ACHN (cell line): ENCODE results near the gene TEX28.
"Not testable (repeated sequence)": the region's sequence is repeated elsewhere in the genome, so short reads cannot be mapped to it uniquely, and the experiment has no call there.

Source experiments
- DNase-seq: peaks from one replicate; pipeline ENCODE4 v3.0.0-alpha.2; 2015
- in situ Hi-C: cut with HindIII; loops from 2 replicates; pipeline ENCODE4 v1.10.0; 2017; ENCODE audit warnings: low sequenced_read_pairs, low pct_ligation_motif_present, low pct_unique_long_range_greater_than_20kb

The TEX28 gene

DNA sequence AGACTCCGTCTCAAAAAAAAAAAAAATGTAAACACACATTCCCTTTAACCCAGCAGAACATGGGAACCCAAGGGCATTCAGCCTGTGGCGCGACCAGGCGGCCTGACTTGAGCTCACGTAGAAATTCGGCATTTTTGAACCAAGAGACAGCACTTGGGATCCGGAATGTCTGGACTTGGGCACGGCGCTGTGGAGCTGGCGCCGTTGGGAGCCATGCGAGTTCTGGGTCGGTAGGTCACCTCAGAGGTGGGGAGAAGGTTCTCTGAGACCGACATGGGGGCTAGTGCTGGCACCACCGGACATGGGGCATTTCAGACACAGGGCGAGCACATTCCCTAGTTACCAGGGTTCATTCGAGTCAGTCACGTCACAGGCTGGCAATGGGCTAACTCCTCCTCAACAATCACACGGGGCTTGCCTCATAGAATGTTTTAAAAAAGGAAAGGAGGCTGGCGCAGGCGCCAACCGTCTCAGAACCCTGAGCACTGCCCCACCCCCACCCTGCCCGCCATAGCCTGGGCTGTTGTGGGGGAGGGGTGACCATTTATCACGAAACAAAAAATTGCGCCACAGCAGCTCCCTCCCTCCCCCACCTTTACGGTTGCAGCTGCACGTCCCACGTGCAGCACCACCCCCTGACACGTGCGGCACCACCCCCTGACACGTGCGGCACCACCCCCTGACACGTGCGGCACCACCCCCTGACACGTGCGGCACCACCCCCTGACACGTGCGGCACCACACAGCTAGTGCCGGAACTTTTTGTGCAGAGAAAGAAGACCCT lies at the start of gene TEX28:
TEX28 (minus strand) TSS at position 334 of the 784 bp plus-strand sequence. CDS start 3,007 bp downstream, outside the sequence.
- in situ Hi-C loops, result no loop called here
- no peak for DNase-seq

GRCh38 chrX:154343620-154344019 lies 48.7 kb upstream of the TEX28 start:
- in situ Hi-C loops, DNase-seq: not testable (repeated sequence)

GRCh38 chrX:154343063-154343462 lies 48.1 kb upstream of the TEX28 start:
- DNase-seq, in situ Hi-C loops: not testable (repeated sequence)

GRCh38 chrX:154341399-154342298 lies 46.7 kb upstream of the TEX28 start:
- in situ Hi-C loops, DNase-seq: not testable (repeated sequence)

- in situ Hi-C loops, result no loop called here
Measured at GRCh38 chrX:154334496-154334895, 39.6 kb upstream of the TEX28 start.

DNA sequence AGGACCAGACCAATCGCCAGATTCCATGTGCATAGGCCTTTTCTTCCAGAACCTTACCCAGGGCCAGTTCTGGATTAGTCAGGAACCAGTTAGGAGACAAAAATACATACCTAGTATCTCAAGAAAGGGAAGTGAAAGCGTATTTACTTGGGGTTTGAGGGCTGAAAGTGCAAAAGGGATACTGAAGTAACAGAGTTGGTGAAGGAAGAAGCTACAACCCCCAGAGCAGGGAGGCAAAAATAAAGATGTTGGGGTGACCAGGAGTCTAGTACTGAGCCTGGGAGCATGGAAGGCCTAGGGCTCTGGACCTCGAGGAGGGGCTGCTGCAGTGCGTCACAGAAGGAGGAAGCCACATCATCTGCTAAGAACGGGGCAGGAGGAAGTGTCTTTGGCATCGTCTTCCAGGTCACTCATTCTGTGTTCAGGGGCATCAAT lies 38.9 kb upstream of the TEX28 start:
- DNase-seq, result no peak
- in situ Hi-C loops, result no loop called here

More at GRCh38 chrX:154334496-154334895, 39.6 kb upstream of the TEX28 start:
- DNase-seq, result no peak

- in situ Hi-C loops, result no loop called here
- DNase-seq, result no peak
Measured at GRCh38 chrX:154333116-154333515, 38.2 kb upstream of the TEX28 start.

- in situ Hi-C loops, result no loop called here
- DNase-seq, result no peak
Measured at GRCh38 chrX:154332561-154332960, 37.6 kb upstream of the TEX28 start.

DNA sequence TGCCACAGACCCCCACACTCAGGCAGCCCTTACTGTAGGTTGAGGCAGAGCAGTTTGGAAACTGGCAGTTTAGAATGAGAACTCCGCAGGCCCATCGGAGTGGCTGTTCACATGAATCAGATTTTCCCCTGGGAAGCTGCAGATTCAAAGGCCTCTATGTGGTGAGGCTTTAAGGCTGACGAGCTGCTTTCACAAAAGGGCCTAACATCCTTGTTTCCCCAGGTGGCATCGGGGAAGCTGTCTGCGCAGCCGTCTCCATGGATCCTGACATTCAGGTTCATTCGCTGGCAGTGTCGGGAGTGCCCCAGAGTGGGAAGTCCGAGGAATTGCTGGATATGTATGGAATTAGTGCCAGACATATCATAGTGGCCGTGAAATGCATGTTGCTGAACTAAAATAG lies 34.4 kb upstream of the TEX28 start:
- in situ Hi-C loops, result no loop called here

GRCh38 chrX:154328646-154329045 lies 33.7 kb upstream of the TEX28 start:
- DNase-seq, result no peak
- in situ Hi-C loops, result no loop called here

More for the DNA sequence above, 34.4 kb upstream of the TEX28 start:
- DNase-seq, result no peak

- in situ Hi-C loops, result no loop called here
Measured at GRCh38 chrX:154327038-154327820, 32.3 kb upstream of the TEX28 start.

DNA sequence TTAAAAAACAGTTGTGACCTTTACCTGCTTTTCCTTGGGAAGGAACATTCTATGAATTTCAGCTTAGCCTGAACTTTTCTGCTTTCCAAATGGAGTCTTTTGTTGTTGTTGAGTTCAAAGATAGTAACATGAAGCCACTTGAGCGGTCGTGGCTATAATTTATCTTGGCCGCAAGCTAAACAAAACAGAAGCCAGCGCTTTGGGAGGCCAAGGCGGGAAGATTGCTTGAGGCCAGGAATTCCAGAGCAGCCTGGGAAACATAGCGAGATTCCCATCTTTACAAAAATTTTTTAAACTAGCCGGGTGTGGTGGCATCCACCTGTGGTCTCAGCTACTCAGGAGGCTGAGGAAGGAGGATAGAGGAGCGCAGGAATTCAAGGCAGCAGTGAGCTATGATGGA lies 30.6 kb upstream of the TEX28 start:
- in situ Hi-C loops, result no loop called here
- no peak for DNase-seq

More at GRCh38 chrX:154327038-154327820, 32.3 kb upstream of the TEX28 start:
- no peak for DNase-seq

GRCh38 chrX:154323537-154323936 lies 28.6 kb upstream of the TEX28 start:
- DNase-seq, result no peak
- in situ Hi-C loops, result no loop called here

DNA sequence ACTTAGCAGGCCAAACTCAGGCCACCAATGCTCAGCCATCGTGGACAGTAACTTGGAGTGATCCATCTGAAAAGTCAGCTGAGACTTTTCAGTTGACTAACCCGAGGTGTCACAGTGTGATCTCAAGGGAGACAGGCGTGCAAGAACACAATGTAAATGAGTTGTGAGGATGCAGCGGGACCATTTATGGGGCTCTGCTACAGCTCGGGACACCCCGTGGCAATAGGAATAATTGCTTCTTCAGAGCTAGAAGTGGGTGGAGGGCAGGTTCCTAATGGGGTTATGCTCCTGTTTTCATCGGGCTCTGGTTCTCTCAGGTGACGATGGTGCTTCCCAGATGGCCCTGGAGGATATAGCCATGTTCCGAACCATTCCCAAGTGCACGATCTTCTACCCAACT lies 28.0 kb upstream of the TEX28 start:
- in situ Hi-C loops, result no loop called here
- no peak for DNase-seq

DNA sequence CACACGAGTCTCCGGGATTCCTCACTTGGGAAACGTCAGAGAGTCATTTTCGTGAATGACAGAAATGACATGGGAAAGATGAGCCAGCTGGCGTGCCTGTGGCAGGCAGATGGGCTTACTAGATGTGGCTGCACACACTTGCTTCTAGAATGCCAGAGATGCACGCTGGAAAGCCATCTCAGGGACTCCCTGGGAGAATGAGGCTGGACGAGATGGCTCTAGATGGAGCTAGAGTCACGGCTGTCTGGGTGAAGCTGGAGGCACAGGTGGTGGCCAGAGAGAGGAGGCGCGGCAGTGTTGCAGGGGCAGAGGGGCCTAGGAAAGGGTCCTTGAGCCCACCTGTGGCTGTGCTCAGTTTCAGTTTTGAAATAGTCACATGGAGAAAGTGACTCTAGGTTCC lies 26.7 kb upstream of the TEX28 start:
- DNase-seq, result peak; percentile 8
- in situ Hi-C loops, result no loop called here

GRCh38 chrX:154321152-154321551 lies 26.2 kb upstream of the TEX28 start:
- in situ Hi-C loops, result no loop called here
- DNase-seq, result no peak

- in situ Hi-C loops, result no loop called here
- no peak for DNase-seq
Measured at GRCh38 chrX:154320406-154320805, 25.5 kb upstream of the TEX28 start.

GRCh38 chrX:154317391-154317995 lies 22.6 kb upstream of the TEX28 start:
- peak; percentile 4 for DNase-seq
- in situ Hi-C loops, result no loop called here
